Germinal center (tissue), 1 donor: Measurements from ENCODE around the gene FAP.

Source experiments
- DNase-seq: peaks from one replicate; pipeline ENCODE4 v3.0.0; 2012; ENCODE audit warnings: mixed read lengths, low spot score

The FAP gene

GRCh38 chr2:162243294-162243693, at the start of gene FAP:
TSS of gene FAP (minus strand) at chr2:162243445. CDS start at chr2:162243327, 118 bp downstream.
- no peak for DNase-seq

GRCh38 chr2:162291748-162292147, 48.5 kb upstream of the FAP start:
- no peak for DNase-seq

- DNase-seq, result no peak
Observed at GRCh38 chr2:162282765-162283425, 39.6 kb upstream of the FAP start.

GRCh38 chr2:162280654-162281053, 37.4 kb upstream of the FAP start:
- no peak for DNase-seq

- DNase-seq, result no peak
Observed at GRCh38 chr2:162277381-162277780, 34.1 kb upstream of the FAP start.

- DNase-seq, result no peak
Observed at GRCh38 chr2:162267996-162268395, 24.8 kb upstream of the FAP start.

GRCh38 chr2:162267496-162267895, 24.3 kb upstream of the FAP start:
- DNase-seq, result no peak

- DNase-seq, result no peak
Observed at GRCh38 chr2:162266460-162266760, 23.2 kb upstream of the FAP start.

GRCh38 chr2:162265666-162266459, 22.6 kb upstream of the FAP start:
- no peak for DNase-seq

- DNase-seq, result no peak
Observed at GRCh38 chr2:162261032-162261945, 18.0 kb upstream of the FAP start.

GRCh38 chr2:162258686-162259085, 15.4 kb upstream of the FAP start:
- no peak for DNase-seq

GRCh38 chr2:162258169-162258568, 14.9 kb upstream of the FAP start:
- DNase-seq, result no peak

- no peak for DNase-seq
Observed at GRCh38 chr2:162257425-162257824, 14.2 kb upstream of the FAP start.

- DNase-seq, result no peak
Observed at GRCh38 chr2:162256591-162256991, 13.3 kb upstream of the FAP start.

- no peak for DNase-seq
Observed at GRCh38 chr2:162254236-162254871, 11.1 kb upstream of the FAP start.

- DNase-seq, result no peak
Observed at GRCh38 chr2:162253435-162253834, 10.2 kb upstream of the FAP start.

GRCh38 chr2:162252153-162252552, 8.9 kb upstream of the FAP start:
- no peak for DNase-seq

GRCh38 chr2:162245781-162246180, 2.5 kb upstream of the FAP start:
- no peak for DNase-seq

- DNase-seq, result no peak
Observed at GRCh38 chr2:162245061-162245460, 1.8 kb upstream of the FAP start.

GRCh38 chr2:162244541-162245031, 1.3 kb upstream of the FAP start:
- DNase-seq, result no peak

GRCh38 chr2:162243715-162244114, 470 bp upstream of the FAP start:
- no peak for DNase-seq
